GM12878 (cell line): ENCODE data around the gene HCFC1R1. TPM values are rescaled to one million over a fixed set of nuclear protein-coding genes. Genes with fewer than 3 reads are reported as not detected.

Source experiments
- ATAC-seq: fragments of 200-7000 bp; cut with Tn5 transposase; 3 replicates; pipeline ENCODE4 v1.9.1; 2020; ENCODE audit warnings: mild to moderate bottlenecking, moderate library complexity
- BruUV-seq: library from RNA; stranded (reverse); fragments of 400-500 nt; replicated peaks from 2 replicates; lab custom pipeline; 2021; lab: Mats Ljungman, UMichigan
- CTCF ChIA-PET: fragments of 300-600 bp; sonication (Branson Sonifier 250); formaldehyde crosslinking; extraction: SDS; loops from one replicate; lab custom pipeline; 2021; ENCODE audit warnings: inconsistent platforms; lab: Yijun Ruan, JAX
- POLR2A ChIA-PET: fragments of 350-600 bp; formaldehyde crosslinking; extraction: SDS; loops from one replicate; lab custom pipeline; 2021; ENCODE audit warnings: inconsistent platforms; lab: Charles Lee
- RAD21 ChIA-PET: fragments of 300-600 bp; sonication (Branson Sonifier 250); formaldehyde crosslinking; loops from one replicate; lab custom pipeline; 2023; ENCODE audit warnings: antibody characterized with exemption; ENCODE audit not compliant: unreplicated experiment; lab: Charles Lee
- SMC1A ChIA-PET: fragments of 300-600 bp; sonication (Branson Sonifier 250); formaldehyde crosslinking; loops from one replicate; lab custom pipeline; 2023; ENCODE audit not compliant: unreplicated experiment, uncharacterized antibody; lab: Charles Lee
- DNase-seq: peaks from one replicate; pipeline ENCODE4 v3.0.0-alpha.2; 2011; ENCODE audit warnings: low read depth, low spot score
- FAIRE-seq: peaks from 3 replicates; lab custom pipeline; 2011; peaks lifted over from hg19 to GRCh38; lab: Jason Lieb, UNC
- H2AFZ ChIP-seq: 2 replicates; pipeline ENCODE4 v1.6.0; 2011; ENCODE audit warnings: low read depth, low read length, control low read depth; ENCODE audit not compliant: control insufficient read depth
- H3K27ac ChIP-seq: 2 replicates; pipeline ENCODE4 v1.5.1; 2011; ENCODE audit warnings: control low read depth; ENCODE audit not compliant: control insufficient read depth, insufficient read depth
- H3K27me3 ChIP-seq, 2 experiments: replicated peaks in 1 of 2; 2 replicates each; pipeline versions ENCODE4 v1.6.0 to v1.6.1; 2011; ENCODE audit warnings: low read length in 1 of 2; ENCODE audit not compliant: control insufficient read depth in 2 of 2, insufficient read depth in 2 of 2
- H3K36me3 ChIP-seq, 2 experiments: 2 replicates each; pipeline ENCODE4 v1.5.1; 2011; ENCODE audit warnings: low read length in 1 of 2; ENCODE audit not compliant: control insufficient read depth in 2 of 2, insufficient read depth in 2 of 2
- H3K4me1 ChIP-seq: 2 replicates; pipeline ENCODE4 v1.6.1; 2011; ENCODE audit warnings: mild to moderate bottlenecking, low read length, moderate library complexity, mixed read lengths; ENCODE audit not compliant: control insufficient read depth, insufficient read depth
- H3K4me2 ChIP-seq: 2 replicates; pipeline ENCODE4 v1.6.0; 2011; ENCODE audit warnings: control low read depth; ENCODE audit not compliant: control insufficient read depth, insufficient read depth
- H3K4me3 ChIP-seq: fragments of 200-600 bp; sonication (generic); 2 replicates; pipeline ENCODE4 v1.5.1; 2016
- H3K79me2 ChIP-seq: 2 replicates; pipeline ENCODE4 v1.6.0; 2011; ENCODE audit warnings: low read length; ENCODE audit not compliant: control insufficient read depth, insufficient read depth
- H3K9ac ChIP-seq: 2 replicates; pipeline ENCODE4 v1.8.0; 2011; ENCODE audit warnings: low read length, control low read depth, mixed read lengths; ENCODE audit not compliant: control insufficient read depth, insufficient read depth
- H3K9me3 ChIP-seq: replicated peaks from 3 replicates; pipeline ENCODE4 v1.5.1; 2011; ENCODE audit warnings: mild to moderate bottlenecking, low read length; ENCODE audit not compliant: control insufficient read depth, insufficient read depth
- H4K20me1 ChIP-seq: 2 replicates; pipeline ENCODE4 v1.6.0; 2011; ENCODE audit not compliant: control insufficient read depth, insufficient read depth
- ASH2L ChIP-seq: fragments of 300-600, 200-600 bp; sonication (generic); IDR thresholded peaks from 2 replicates; pipeline ENCODE4 v1.6.1; 2017; ENCODE audit warnings: low read depth, mild to moderate bottlenecking, borderline replicate concordance
- ATF7 ChIP-seq: fragments of 450-650 bp; IDR thresholded peaks from 2 replicates; pipeline ENCODE4 v1.6.1; 2016; ENCODE audit warnings: low read depth, mild to moderate bottlenecking
- CBX3 ChIP-seq: fragments of 200-600 bp; sonication (generic); IDR thresholded peaks from 2 replicates; pipeline ENCODE4 v1.6.1; 2016; ENCODE audit warnings: low read depth, borderline replicate concordance
- CREB1 ChIP-seq: IDR thresholded peaks from 2 replicates; pipeline ENCODE4 v1.6.1; 2012; ENCODE audit warnings: low read depth, mild to moderate bottlenecking, inconsistent platforms
- HDGF ChIP-seq: fragments of 450-650 bp; IDR thresholded peaks from 2 replicates; pipeline ENCODE4 v1.6.1; 2016; ENCODE audit warnings: antibody characterized with exemption
- LARP7 ChIP-seq: fragments of 450-650 bp; IDR thresholded peaks from 2 replicates; pipeline ENCODE4 v1.6.1; 2017; ENCODE audit warnings: mild to moderate bottlenecking
- NBN ChIP-seq: fragments of 450-650 bp; IDR thresholded peaks from 2 replicates; pipeline ENCODE4 v1.6.1; 2016
- RAD51 ChIP-seq: fragments of 450-650 bp; IDR thresholded peaks from 2 replicates; pipeline ENCODE4 v1.6.1; 2016; ENCODE audit warnings: moderate library complexity, mild to moderate bottlenecking, inconsistent platforms
- RB1 ChIP-seq: fragments of 450-650 bp; formaldehyde crosslinking; IDR thresholded peaks from 2 replicates; pipeline ENCODE4 v1.6.1; 2017; ENCODE audit warnings: mild to moderate bottlenecking, borderline replicate concordance
- WGBS: methylation state at CpG from one replicate; pipeline ENCODE4 v1.1.6; 2016; ENCODE audit warnings: low lambda C conversion rate; ENCODE audit not compliant: insufficient replicate concordance, insufficient coverage; ENCODE audit errors: missing lambda C conversion rate; 5-methylcytosine and 5-hydroxymethylcytosine counted together
- in situ Hi-C: fragments of 300-500 bp; cut with MboI; formaldehyde crosslinking; loops from 9 replicates; pipeline ENCODE4 v1.14.3; 2018; ENCODE audit warnings: mixed read lengths
- intact Hi-C: fragments of 100-400 bp; cut with micrococcal nuclease; formaldehyde crosslinking; loops from one replicate; pipeline ENCODE4 v1.14.2; 2022; ENCODE audit not compliant: unreplicated experiment
- polyA plus RNA-seq, 11 experiments: library from polyadenylated mRNA; depleted of rRNA in 4 of 11; unstranded in 6 of 11; stranded (reverse) in 5 of 11; fragments of >200 nt; fragmentation: Nextera tagmentation in 4 of 11; fragmentation: Illumina TruSeq in 1 of 11; extraction: Ambion mirVana in 4 of 11; extraction: Trizol in 1 of 11; gene quantifications; 1 replicate in 1 of 11; 2 replicates in 10 of 11; pipeline versions ENCODE4 v1.2.1 to v1.2.3, GENCODE V29; 2011 to 2016; ENCODE audit warnings: inconsistent platforms in 2 of 11, missing spikeins in 2 of 11, low read depth in 1 of 11
- total RNA-seq, 4 experiments: library from RNA; depleted of rRNA in 3 of 4; stranded (reverse); fragments of >200 nt in 3 of 4; fragmentation: Illumina TruSeq in 1 of 4; extraction: Trizol in 1 of 4; gene quantifications; 2 replicates each; pipeline versions ENCODE4 v1.2.1 to v1.2.3, GENCODE V29; 2013 to 2021
- TF ChIP-seq, protein P1 (sequence below): fragments of 450-650 bp; IDR thresholded peaks from 2 replicates; pipeline ENCODE4 v1.6.1; 2018; ENCODE audit warnings: mild to moderate bottlenecking, low read depth, moderate library complexity; ENCODE audit not compliant: partially characterized antibody
- TF ChIP-seq, protein P2 (sequence below): fragments of 450-650 bp; IDR thresholded peaks from 2 replicates; pipeline ENCODE4 v1.6.1; 2016; ENCODE audit warnings: mild to moderate bottlenecking

The HCFC1R1 gene
- total and polyA plus RNA-seq, 10 of the 15 experiments (the other 5 are each of a cell fraction or from before 2014, with no cell fraction given), result 2.8 to 42.5 (median 20.4) TPM

DNA sequence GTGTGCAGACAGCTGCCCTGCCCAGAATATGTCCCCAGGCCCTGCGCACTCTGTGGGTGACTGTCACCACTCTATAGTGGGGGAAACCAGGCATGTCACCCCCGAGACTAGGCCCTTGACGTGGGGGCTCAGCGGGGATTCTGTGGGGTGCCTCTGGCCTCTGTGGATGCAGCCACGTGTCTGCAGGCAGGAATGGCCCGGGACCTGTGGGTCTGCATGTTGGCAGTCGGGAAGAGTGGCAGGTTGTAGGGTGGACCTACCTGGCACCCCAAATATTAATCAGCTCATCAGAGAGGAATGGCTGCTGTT is 42.7 kb upstream of the HCFC1R1 start:
- Histone ChIP-seq H3K9ac (peak overlapping the region; percentile 75; the same call in 1 of the 2 replicates), H3K79me2 (peaks cover 25% of the 10 kb centered on the region), H3K27ac (peak overlapping the region; percentile 25; the same call in 1 of the 2 replicates), H3K36me3 (no peaks in the 10 kb centered on the region; a peak in 2 of 4 replicates), H3K4me2 (peak overlapping the region; percentile 89), H2AFZ (no peak overlapping the region), H4K20me1 (no peaks in the 10 kb centered on the region), H3K4me1 (peaks cover 19% of the 10 kb centered on the region), H3K27me3 (no peaks in the 10 kb centered on the region), H3K9me3 (no peaks in the 10 kb centered on the region; the same call in 2 of the 3 replicates), H3K4me3 (peak overlapping the region; percentile 62)
- CTCF ChIA-PET, result interaction anchor here (0.5 to 9.5 kb wide), 6 partner anchors 10 to 200 kb away, joined by 3 to 174 read pairs (median 4); no protein-coding TSS in a partner anchor
- RAD21 ChIA-PET, result interaction anchor here (1.2 to 1.6 kb wide), 3 partner anchors 32 to 92 kb away, joined by 3 to 6 read pairs (median 4); partner anchors contain the start of gene ZSCAN10
- no TSS peak for BruUV-seq
- intact Hi-C loops (no loop called here), in situ Hi-C loops (no loop called here)
- ATAC-seq, result peak; percentile 16; the same call in 2 of the 3 replicates
- SMC1A ChIA-PET, result interaction anchor here (1.0 to 6.1 kb wide), 3 partner anchors 10 to 62 kb away, joined by 3 to 52 read pairs (median 7); no protein-coding TSS in a partner anchor
- no peak for DNase-seq
- no peak for FAIRE-seq
- WGBS, result 97% methylated on average over 7 of the region's 7 CpGs
- TF ChIP-seq CBX3 (no peak), RB1 (no peak)
- POLR2A ChIA-PET, result interaction anchor here (1.1 to 2.7 kb wide), 3 partner anchors 10 to 72 kb away, joined by 4 to 38 read pairs (median 8); partner anchors contain the start of gene ZNF213

DNA sequence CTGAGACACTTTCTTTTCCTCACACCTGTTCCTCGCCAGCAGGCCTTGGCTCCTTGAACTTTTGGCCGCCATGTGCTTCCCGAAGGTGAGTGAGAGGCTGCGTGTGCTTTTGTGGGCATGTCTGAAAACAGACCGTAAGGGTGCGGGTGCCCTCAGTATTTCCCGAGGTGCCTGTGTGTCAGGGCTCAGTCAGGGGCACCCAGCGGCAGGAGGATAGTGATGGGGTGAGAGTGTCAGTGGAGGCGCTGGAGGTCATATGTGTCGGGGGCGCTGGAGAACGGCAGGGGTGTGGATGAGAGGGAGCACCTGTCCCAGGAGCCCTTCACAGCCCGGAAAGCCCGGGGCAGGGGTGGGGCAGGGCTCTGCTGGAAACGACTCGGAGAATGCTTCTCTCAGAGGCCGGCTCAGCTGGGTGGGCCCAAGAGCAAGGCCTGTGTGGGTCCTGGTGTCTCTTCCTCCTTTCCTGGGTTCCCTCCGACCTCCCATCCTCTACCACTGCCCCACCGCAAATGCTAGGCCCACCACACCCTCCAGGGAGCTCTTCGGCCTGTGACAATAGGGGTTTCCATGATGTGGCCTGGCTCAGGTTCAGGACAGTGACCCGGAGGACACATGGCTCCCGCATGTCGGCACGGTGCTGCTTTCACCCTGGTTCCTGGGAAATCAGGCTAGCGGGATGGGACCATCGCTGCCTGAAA is 42.1 kb upstream of the HCFC1R1 start:
- Histone ChIP-seq H3K9me3 (no peaks in the 10 kb centered on the region; the same call in 2 of the 3 replicates), H3K36me3 (no peaks in the 10 kb centered on the region; a peak in 2 of 4 replicates), H3K27ac (peak overlapping the region; percentile 86), H4K20me1 (no peaks in the 10 kb centered on the region), H3K4me2 (peak overlapping the region; percentile 89), H3K4me3 (peak overlapping the region; percentile 62), H3K79me2 (peaks cover 25% of the 10 kb centered on the region), H2AFZ (peak overlapping the region; percentile 77), H3K9ac (peak overlapping the region; percentile 75), H3K27me3 (no peaks in the 10 kb centered on the region), H3K4me1 (peaks cover 19% of the 10 kb centered on the region)
- BruUV-seq, result no TSS peak
- intact Hi-C loops (no loop called here), in situ Hi-C loops (no loop called here)
- SMC1A ChIA-PET, result interaction anchor here (1.0 to 6.1 kb wide), 6 partner anchors 10 to 63 kb away, joined by 3 to 52 read pairs (median 6); no protein-coding TSS in a partner anchor
- DNase-seq, result no peak
- RAD21 ChIA-PET, result interaction anchor here (1.2 to 3.9 kb wide), 6 partner anchors 10 to 93 kb away, joined by 3 to 23 read pairs (median 6); partner anchors contain the start of gene ZSCAN10
- ATAC-seq, result peak; percentile 7
- 88% methylated on average over 26 of the region's 26 CpGs for WGBS
- POLR2A ChIA-PET, result interaction anchor here (1.1 to 2.7 kb wide), 3 partner anchors 10 to 73 kb away, joined by 4 to 38 read pairs (median 8); partner anchors contain the start of gene ZNF213
- CTCF ChIA-PET, result interaction anchor here (0.5 to 9.5 kb wide), 9 partner anchors 11 to 200 kb away, joined by 3 to 174 read pairs (median 5); no protein-coding TSS in a partner anchor
- FAIRE-seq, result no peak
- TF ChIP-seq ATF7, result no peak
- TF ChIP-seq, protein P1, sequence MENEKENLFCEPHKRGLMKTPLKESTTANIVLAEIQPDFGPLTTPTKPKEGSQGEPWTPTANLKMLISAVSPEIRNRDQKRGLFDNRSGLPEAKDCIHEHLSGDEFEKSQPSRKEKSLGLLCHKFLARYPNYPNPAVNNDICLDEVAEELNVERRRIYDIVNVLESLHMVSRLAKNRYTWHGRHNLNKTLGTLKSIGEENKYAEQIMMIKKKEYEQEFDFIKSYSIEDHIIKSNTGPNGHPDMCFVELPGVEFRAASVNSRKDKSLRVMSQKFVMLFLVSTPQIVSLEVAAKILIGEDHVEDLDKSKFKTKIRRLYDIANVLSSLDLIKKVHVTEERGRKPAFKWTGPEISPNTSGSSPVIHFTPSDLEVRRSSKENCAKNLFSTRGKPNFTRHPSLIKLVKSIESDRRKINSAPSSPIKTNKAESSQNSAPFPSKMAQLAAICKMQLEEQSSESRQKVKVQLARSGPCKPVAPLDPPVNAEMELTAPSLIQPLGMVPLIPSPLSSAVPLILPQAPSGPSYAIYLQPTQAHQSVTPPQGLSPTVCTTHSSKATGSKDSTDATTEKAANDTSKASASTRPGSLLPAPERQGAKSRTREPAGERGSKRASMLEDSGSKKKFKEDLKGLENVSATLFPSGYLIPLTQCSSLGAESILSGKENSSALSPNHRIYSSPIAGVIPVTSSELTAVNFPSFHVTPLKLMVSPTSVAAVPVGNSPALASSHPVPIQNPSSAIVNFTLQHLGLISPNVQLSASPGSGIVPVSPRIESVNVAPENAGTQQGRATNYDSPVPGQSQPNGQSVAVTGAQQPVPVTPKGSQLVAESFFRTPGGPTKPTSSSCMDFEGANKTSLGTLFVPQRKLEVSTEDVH, result no peak
- TF ChIP-seq CREB1, result no peak
- TF ChIP-seq, protein P2, sequence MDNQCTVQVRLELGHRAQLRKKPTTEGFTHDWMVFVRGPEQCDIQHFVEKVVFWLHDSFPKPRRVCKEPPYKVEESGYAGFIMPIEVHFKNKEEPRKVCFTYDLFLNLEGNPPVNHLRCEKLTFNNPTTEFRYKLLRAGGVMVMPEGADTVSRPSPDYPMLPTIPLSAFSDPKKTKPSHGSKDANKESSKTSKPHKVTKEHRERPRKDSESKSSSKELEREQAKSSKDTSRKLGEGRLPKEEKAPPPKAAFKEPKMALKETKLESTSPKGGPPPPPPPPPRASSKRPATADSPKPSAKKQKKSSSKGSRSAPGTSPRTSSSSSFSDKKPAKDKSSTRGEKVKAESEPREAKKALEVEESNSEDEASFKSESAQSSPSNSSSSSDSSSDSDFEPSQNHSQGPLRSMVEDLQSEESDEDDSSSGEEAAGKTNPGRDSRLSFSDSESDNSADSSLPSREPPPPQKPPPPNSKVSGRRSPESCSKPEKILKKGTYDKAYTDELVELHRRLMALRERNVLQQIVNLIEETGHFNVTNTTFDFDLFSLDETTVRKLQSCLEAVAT, result peak; percentile 99
- 0 out of 2 replicates have a peak, but pooled peaks have one; percentile 6 for TF ChIP-seq HDGF
- no peak for TF ChIP-seq NBN
- TF ChIP-seq RAD51, result no peak
- no peak for TF ChIP-seq ASH2L
- TF ChIP-seq LARP7, result 0 out of 2 replicates have a peak, but pooled peaks have one; percentile 10
